Measurements from ENCODE around the gene HLTF.

Gene HLTF

DNA sequence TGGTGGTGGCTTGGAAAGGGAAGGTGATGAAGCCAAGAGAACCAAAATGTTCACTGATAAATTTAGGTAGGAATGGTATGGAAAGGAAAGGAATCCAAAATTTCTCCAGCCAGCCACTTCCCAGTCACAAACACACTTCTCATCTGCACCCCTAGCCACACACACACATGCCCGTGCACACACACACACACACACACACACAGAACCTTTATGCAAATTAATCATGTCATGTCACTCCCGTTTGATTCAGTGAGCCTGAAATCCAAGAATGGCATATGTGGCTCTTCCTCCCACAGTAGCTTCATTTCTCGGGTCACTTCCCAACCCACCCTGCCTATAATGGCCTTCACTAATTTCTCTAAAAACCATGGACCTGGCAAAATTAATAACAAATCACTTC, 3.1 kb upstream of the HLTF start:
- DNase-seq (ENCODE audit: low read depth): no peak
- no peak overlapping the region for H3K4me3 ChIP-seq (ENCODE audit: low read depth, low read length)

DNA sequence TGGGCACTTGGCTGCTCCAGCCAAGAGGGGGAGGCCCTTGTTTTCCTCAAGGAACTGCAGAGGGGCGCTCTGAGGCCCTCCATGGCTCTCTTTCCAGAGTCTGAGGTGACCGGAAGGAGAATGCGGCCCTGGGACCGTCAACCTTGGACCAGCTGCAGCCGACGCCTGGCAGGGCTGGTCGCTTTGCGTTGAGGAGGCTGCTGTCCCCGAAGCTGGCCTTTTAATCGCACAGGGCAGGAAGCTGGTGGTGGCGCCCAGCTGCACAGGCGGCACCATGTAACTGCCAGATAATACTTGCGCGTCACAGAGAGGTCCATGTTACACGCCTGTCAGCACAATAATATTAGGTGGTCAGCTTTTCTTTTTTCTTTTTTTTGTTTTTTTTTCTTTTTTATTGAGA, 875 bp upstream of the HLTF start:
- no peak for DNase-seq (ENCODE audit: low read depth)
- H3K4me3 ChIP-seq (ENCODE audit: low read depth, low read length): no peak overlapping the region

DNA sequence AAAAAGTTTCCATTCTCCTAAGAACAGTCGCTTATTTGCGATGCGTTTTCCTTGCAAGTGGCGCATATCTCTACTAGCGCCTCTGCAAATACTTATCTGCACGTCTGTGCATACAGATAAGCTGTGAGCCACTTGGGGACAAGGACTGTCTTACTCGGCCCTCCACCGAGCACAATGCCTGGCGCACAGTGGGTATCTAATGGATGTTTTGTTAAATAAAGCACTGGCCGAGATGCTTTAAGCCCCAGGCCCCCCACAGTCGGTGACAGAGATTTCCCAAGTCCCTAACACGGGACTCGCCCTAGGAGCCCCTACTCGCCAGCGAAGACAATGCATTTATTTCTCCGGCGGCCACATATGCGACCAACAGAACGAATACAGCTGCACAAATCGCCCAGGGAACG, 503 bp downstream of the HLTF start:
- DNase-seq (ENCODE audit: low read depth): no peak
- H3K4me3 ChIP-seq (ENCODE audit: low read depth, low read length): peak overlapping the region; percentile 85

DNA sequence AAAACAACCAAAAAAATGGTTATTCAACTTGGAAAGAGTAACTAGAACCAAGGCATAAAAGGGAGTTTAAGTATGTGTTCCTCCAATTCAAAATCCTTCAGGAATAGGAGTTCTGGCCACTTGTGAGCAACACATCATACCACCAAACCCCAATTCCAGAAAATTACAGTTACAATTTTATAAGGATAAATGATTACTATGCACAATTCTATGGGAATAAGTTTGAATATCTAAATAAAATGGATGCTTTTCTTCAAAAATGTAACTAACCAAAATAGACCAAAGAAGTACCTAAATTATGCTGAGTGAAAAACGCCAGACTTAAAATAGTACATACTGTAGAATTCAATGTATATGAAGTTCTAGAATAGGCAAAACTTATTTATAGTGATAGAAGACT, 4.6 kb downstream of the HLTF start:
- DNase-seq (ENCODE audit: low read depth): no peak
- no peak overlapping the region for H3K4me3 ChIP-seq (ENCODE audit: low read depth, low read length)

DNA sequence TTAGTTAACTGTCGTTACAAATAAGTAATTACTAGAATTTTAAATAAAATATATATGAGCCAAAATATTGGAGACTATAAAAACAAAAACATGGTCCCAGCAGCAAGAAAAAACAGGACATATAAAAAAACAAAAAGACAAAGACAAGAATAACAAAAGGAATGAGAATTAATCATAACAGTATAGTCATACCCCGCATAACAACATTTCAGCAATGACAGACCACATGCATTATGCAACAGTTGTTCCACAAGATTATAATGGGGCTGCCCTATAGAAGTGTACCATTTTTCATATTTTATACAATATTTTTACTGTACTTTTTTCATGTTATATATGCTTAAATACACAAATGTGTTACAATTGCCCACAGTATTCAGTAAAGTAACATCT, 5.6 kb downstream of the HLTF start:
- no peak overlapping the region for H3K4me3 ChIP-seq (ENCODE audit: low read depth, low read length)
- DNase-seq (ENCODE audit: low read depth): no peak

DNA sequence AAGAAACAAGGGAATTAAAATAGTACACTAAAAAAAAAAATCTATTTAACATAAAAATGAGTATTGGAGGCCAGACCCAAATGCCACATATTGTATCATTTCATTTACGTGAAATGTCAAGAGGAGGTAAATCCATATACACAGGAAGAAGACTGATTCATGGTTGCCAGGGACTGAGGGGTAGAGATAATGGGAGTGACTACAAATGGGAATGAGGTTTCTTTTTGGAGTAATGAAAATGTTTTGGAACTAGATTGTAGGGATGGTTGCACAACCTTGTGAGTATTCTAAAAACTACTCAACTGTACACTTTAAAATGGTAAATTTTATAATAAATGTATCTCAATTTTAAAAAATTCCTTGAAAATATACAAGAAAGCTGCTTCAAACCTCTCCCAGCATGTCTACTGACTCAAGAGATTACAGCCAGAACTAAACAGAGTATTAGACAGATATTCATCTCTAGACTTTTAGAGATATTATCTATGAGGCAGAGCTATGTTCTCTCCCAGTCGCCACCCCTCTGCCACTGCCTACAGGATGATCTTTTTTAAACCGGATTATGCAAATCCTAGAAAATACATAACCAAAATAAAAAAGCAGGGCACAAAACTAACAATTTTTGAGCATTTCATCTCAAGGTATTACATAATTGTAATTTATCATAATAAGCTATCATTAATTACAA, 6.2 kb downstream of the HLTF start:
- no peak for DNase-seq (ENCODE audit: low read depth)
- no peak overlapping the region for H3K4me3 ChIP-seq (ENCODE audit: low read depth, low read length)

DNA sequence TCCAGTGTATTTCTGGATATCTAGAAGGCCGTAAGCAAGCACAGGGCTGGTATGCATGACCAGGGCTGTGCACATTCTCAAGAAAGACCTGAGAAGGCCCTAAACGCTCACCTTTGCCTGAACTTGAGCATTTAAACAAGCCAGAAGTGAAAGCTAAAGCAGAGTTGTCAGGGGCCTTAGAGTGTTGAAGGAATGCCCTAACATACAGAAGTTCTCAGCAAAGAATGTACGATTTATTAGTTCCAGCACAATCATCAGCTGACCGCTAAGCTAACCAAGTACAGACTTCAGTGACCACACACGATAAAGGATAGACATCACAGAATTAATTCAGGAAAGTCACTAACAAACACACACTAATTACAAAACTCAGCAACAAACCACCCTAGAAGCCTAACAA, 8.7 kb downstream of the HLTF start:
- H3K4me3 ChIP-seq (ENCODE audit: low read depth, low read length): no peak overlapping the region
- no peak for DNase-seq (ENCODE audit: low read depth)

DNA sequence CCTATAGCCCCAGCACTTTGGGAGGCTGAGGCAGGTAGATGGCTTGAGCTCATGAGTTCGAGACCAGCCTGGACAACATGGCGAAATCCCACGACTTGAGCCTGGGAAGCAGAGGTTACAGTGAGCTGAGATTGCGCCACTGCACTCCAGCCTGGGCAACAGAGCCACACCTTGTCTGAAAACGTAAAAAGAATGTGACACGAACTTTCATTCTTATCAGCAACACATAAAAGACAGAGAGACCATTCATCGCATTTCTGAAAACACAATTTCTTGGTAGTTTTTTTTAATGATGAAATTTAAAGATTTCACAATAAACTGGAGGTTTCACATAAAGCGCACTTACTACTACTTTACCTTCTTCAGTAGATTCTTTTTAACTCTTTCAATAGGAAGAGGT, 18.4 kb downstream of the HLTF start:
- no peak for DNase-seq (ENCODE audit: low read depth)
- H3K4me3 ChIP-seq (ENCODE audit: low read depth, low read length): no peak overlapping the region

DNA sequence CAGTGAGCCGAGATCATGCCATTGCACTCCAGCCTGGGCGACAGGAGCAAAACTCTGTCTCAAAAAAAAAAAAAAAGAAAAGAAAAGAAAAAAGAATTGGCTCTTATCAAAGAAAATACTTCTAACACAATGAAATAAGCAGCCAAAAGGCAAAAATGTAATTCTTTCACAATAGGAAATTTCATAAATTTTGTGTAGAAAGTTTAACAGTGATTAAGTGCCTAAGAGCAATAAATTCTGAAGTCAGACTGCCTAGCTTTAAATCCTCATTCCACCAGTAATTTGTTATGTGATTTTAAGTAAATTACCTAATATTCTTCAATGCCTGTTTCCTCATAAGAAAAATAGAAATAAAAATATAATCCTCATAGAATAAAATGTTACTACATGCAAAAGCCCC, 24.6 kb downstream of the HLTF start:
- H3K4me3 ChIP-seq (ENCODE audit: low read depth, low read length): no peak overlapping the region

DNA sequence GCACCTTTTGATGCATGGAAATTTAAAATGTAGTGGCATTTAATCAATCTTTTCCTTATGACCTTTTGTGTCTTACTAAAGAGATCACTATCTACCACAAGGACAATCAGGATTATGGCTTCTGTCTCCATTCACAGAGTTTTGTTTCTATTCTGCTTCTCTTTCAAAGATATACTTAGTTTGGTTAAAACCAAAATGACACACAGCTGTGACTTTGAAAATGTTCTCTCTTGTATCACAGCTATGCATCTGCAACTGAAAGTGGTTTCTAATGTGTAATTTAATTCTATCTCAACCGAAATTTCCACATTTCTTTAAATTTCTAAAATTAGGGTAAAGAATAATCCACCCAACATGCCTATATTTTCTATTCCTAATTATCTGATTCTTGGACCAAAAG, 27.7 kb downstream of the HLTF start:
- no peak for DNase-seq (ENCODE audit: low read depth)
- no peak overlapping the region for H3K4me3 ChIP-seq (ENCODE audit: low read depth, low read length)

More for the DNA sequence above, 24.6 kb downstream of the HLTF start:
- no peak for DNase-seq (ENCODE audit: low read depth)

DNA sequence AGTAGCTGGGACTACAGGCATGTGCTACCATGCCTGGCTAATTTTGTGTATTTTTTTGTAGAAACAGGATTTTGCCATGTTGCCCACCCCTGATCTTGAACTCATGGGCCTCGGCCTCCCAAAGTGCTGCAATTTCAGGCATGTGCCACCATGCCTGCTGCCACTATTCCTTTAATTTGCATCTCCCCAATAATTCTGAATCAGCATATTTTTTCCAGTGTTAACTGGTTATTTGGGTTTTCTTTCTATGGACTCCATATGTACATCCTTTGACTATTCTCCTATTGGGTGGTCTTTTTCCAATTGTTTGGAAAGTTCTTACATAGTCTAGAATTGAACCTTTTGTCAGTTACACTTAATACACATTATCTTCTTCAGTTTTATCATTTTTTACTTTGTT, 28.1 kb downstream of the HLTF start:
- H3K4me3 ChIP-seq (ENCODE audit: low read depth, low read length): no peak overlapping the region
- no peak for DNase-seq (ENCODE audit: low read depth)

DNA sequence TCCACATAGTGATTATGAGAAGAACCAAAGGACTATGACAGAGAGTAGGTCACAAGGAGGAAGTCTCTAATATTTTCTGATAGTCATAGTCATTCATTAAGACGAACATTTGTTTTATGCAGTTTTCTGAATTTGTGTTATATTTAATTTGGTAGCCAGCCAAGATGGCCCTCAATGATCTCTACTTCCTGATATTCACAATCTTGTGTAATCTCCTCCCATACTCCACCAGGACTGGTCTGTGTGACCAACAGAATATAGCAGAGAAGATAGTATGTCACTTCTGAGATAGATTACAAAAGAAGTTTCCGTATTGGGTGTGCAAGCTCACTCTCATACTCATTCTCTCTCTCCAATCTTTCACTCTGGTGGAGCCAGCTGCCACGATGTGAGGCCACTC, 30.8 kb downstream of the HLTF start:
- H3K4me3 ChIP-seq (ENCODE audit: low read depth, low read length): no peak overlapping the region
- no peak for DNase-seq (ENCODE audit: low read depth)

DNA sequence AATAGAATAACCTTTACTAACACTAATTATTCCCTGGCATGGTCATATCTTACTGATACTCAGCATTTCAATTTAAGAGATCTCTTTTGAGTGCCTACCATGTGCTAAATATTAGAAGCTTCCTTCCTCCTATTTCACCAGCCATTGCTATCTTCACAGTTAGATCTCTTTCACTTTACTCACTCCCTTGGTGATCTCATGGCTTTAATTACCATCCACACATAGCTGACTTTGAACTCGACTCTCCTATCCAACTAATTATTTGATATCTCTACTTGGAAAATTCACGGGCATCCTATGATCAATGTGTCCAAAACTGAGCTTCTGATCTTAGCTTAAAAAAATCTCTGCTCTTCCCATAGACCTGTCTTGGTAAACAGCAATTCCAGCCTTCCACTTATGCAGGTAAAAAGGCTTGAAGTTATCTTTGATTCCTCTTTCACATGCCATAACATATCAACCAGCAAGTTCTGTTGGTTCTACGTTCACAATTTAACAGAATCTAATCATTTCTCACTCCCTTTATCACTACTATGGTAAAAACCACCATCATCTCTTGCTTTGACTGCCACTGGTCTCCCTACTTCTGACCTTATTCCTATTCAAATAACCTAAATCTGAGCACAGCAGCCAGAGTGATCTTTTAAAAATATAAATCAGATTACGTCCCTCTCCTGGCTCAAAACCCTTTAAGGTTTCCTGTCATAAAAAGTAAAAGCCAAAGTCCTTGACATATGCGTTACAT, 41.8 kb downstream of the HLTF start:
- DNase-seq (ENCODE audit: low read depth): no peak
- no peak overlapping the region for H3K4me3 ChIP-seq (ENCODE audit: low read depth, low read length)

DNA sequence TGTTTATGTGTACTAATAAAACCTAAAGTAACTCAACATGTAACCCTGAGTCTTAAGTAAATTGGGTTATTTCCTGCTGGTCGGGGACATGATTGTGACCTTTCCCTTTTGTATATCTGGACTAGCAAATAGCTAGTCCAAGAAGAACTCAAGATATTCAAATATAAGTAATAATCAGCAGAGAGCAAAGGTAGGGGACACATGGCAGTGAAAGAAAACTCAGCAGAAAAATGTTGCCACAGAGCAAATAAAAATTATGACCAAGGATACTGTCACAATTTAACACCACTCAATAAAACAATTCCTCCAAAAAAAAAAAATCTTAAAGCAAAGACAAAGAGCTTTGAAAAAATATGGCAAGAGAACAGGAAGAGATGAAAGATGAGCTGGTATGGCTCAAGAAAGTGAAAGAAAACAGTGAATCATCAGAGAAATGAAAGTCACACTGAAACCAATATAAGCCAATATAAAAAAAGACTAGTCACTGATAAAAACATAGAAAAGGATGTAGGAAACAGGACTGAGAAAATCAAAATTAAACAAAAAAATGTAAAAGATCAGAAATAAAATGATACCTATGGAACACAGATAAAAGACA, 43.4 kb downstream of the HLTF start:
- no peak overlapping the region for H3K4me3 ChIP-seq (ENCODE audit: low read depth, low read length)
- peak; percentile 35 for DNase-seq (ENCODE audit: low read depth)

DNA sequence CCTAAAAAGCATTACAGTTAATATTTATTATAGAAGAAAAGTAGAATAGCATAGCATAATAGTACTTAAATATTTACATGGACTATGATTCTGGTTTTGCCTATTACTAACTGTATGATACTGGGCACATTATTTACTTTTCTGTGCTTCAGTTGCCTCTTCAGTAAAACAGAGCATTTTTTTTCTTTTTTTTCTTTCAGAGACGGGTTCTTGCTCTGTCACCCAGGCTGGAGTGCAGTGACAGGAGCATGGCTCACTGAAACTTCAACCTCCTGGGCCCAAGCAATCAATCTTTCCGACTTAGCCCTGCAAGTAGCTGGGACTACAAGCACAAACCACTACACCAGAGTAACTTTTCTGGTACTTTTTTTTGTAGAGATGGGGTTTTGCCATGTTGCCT, 48.0 kb downstream of the HLTF start:
- DNase-seq (ENCODE audit: low read depth): no peak
- H3K4me3 ChIP-seq (ENCODE audit: low read depth, low read length): no peak overlapping the region

DNA sequence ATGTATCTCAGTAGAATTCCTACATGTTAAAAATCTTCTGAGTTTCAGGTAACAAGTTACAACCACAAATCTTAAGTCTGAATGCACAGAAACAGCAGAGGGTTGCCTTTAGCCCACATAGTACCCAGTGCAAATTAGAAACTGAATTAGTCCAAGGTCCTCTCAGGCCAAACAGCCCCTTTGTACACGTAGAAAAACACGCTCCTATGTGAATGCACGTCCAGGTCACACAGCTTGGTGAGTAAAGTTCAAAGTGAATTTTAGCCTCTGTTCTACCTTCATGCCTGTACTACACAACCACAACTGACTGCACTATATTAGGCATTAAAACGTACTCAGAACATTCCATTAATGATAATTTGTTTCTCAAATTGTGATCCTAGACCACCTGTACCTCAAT, 48.6 kb downstream of the HLTF start:
- H3K4me3 ChIP-seq (ENCODE audit: low read depth, low read length): no peak overlapping the region
- no peak for DNase-seq (ENCODE audit: low read depth)

DNA sequence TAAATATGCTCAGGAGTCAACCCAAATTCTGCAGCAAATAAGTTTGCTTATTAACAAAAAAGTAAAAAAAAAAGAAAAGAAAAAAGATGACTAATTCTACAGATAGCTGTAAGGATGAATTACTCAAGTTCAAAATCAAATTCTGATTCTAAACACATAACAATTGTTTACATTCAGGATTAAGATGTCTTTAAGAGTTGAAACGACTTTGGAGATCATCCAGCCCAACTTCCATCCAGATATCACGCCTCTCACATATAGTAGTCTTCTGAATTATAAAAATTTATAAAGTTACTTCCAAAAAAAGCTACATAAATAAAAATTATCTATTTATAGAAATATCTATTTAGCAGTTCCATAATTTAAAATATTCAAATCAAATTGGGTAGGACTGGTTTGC, 55.2 kb downstream of the HLTF start:
- DNase-seq (ENCODE audit: low read depth): no peak
- no peak overlapping the region for H3K4me3 ChIP-seq (ENCODE audit: low read depth, low read length)

DNA sequence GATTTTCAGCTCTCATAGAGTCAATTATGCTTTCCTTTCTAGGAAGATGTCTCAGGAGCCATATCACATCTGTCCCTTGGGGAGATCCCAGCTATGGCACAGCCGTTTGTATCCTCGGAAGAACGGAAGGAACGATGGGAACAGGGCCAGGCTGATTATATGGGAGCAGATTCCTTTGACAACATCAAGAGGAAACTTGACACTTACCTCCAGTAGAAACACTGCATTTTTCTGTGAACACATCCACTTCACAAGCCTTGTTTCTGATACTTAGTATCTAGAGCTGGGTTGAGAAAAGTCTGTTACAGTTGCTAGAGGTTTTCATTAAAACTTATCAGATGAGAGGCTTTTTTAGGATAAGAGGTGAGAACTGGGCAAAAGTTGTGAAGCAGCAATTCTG, 59.6 kb downstream of the HLTF start:
- H3K4me3 ChIP-seq (ENCODE audit: low read depth, low read length): no peak overlapping the region
- no peak for DNase-seq (ENCODE audit: low read depth)

DNA sequence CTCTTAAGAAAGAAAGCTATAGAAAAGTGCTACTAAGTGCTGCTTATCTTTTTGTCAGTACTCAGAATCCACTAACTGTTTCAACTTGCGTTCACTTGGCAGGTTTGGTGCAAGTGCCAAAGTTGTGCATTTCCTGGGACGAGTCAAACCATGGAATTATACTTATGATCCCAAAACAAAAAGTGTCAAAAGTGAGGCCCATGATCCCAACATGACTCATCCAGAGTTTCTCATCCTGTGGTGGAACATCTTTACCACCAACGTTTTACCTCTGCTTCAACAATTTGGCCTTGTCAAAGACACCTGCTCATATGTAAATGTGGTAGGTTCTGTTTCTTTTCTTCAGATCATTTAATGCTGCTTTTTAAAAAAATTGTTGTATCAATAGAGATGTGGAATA, 62.4 kb downstream of the HLTF start:
- H3K4me3 ChIP-seq (ENCODE audit: low read depth, low read length): no peak overlapping the region
- no peak for DNase-seq (ENCODE audit: low read depth)

DNA sequence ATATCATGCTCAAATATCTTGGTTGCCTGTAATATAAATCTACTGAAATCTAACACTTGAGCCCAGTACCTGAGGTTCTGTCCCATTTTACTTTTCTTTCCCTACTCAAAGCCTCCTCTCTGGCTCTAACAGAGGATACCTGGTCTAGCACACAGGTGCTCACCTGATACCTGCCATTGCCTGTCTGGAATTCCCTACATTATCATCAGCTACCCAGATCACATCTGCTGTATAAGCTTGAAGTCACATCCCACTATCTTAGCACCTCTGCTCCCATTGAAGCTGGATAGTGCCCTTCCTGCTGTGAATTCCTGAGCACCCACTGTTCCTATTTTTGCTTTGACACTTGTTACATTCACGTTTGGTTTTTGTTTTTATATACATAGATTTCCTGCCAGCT, 64.5 kb downstream of the HLTF start:
- no peak for DNase-seq (ENCODE audit: low read depth)
- H3K4me3 ChIP-seq (ENCODE audit: low read depth, low read length): no peak overlapping the region

DNA sequence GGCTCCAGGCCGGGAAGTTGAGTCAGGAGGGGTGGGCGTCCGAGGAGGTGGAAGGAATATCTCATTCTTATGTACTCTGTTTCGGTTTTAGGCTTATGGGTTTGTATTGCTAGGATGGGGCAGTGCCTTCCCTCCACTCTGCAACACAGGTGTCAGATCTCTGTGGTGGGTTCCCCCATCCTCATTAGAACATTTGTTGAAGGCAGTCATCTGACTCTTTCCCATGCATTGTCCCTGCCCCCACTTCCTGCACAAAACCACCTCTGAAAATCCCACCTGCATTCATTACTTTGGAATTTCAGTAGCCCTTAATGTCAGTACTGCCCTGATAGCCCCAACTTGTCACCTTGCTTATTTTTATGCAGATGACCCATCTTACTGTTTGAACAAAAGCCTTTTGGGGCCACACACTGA, 65.5 kb downstream of the HLTF start:
- no peak overlapping the region for H3K4me3 ChIP-seq (ENCODE audit: low read depth, low read length)
- DNase-seq (ENCODE audit: low read depth): no peak
